WTC11 (cell line): ENCODE results near the gene SIM1. TPM values are rescaled to one million over a fixed set of nuclear protein-coding genes. Genes with fewer than 3 reads are reported as not detected.

Source experiments
- ATAC-seq: fragments of 200-7000 bp; cut with Tn5 transposase; 2 replicates; pipeline ENCODE4 v1.10.0; 2021; ENCODE audit warnings: mild to moderate bottlenecking, moderate library complexity
- CTCF ChIA-PET: fragments of 300-600 bp; sonication (Branson Sonifier 250); formaldehyde crosslinking; loops from one replicate; lab custom pipeline; 2021; ENCODE audit warnings: antibody characterized with exemption; lab: Charles Lee
- POLR2A ChIA-PET: fragments of 350-600 bp; sonication (Branson Sonifier 250); formaldehyde crosslinking; loops from one replicate; lab custom pipeline; 2021; ENCODE audit warnings: antibody characterized with exemption; lab: Charles Lee
- DNase-seq: peaks from one replicate; pipeline ENCODE4 v3.0.0; 2021; ENCODE audit warnings: low spot score
- H3K27ac Mint-ChIP-seq: 2 replicates; pipeline ENCODE4 v1.8.0; 2021; ENCODE audit warnings: mixed read lengths
- H3K27me3 Mint-ChIP-seq: 2 replicates; pipeline ENCODE4 v1.8.0; 2021; ENCODE audit warnings: low read depth, mild to moderate bottlenecking, moderate library complexity, mixed read lengths
- H3K36me3 Mint-ChIP-seq: 2 replicates; pipeline ENCODE4 v1.8.0; 2021; ENCODE audit warnings: mixed read lengths
- H3K4me1 Mint-ChIP-seq: 2 replicates; pipeline ENCODE4 v1.8.0; 2022; ENCODE audit warnings: mixed read lengths
- H3K4me3 Mint-ChIP-seq: 2 replicates; pipeline ENCODE4 v1.8.0; 2021; ENCODE audit warnings: mild to moderate bottlenecking, moderate library complexity, mixed read lengths
- H3K9me3 Mint-ChIP-seq: 2 replicates; pipeline ENCODE4 v1.8.0; 2021; ENCODE audit warnings: mixed read lengths
- ATF2 ChIP-seq: sonication (generic); formaldehyde crosslinking; IDR thresholded peaks from 2 replicates; pipeline ENCODE4 v1.8.1; 2022; ENCODE audit warnings: low read depth, missing genetic modification reagents, borderline replicate concordance
- EMX1 ChIP-seq: fragments of 250-450 bp; sonication (Bioruptor Pico); IDR thresholded peaks from 2 replicates; pipeline ENCODE4 v1.8.0; 2021; ENCODE audit warnings: mild to moderate bottlenecking
- IRF2 ChIP-seq: sonication (generic); formaldehyde crosslinking; IDR thresholded peaks from 2 replicates; pipeline ENCODE4 v1.8.0; 2022; ENCODE audit warnings: low read depth, missing genetic modification reagents, borderline replicate concordance
- JUN ChIP-seq: sonication (generic); formaldehyde crosslinking; IDR thresholded peaks from 2 replicates; pipeline ENCODE4 v1.8.0; 2023; ENCODE audit warnings: mild to moderate bottlenecking, missing genetic modification reagents
- MXD4 ChIP-seq: fragments of 250-450 bp; sonication (Bioruptor Pico); IDR thresholded peaks from 2 replicates; pipeline ENCODE4 v1.8.0; 2021; ENCODE audit warnings: mild to moderate bottlenecking, moderate library complexity, borderline replicate concordance
- NFATC4 ChIP-seq: fragments of 250-450 bp; sonication (Bioruptor Pico); IDR thresholded peaks from 2 replicates; pipeline ENCODE4 v1.9.0; 2021; ENCODE audit warnings: mild to moderate bottlenecking
- NFYB ChIP-seq: sonication (generic); formaldehyde crosslinking; conservative IDR thresholded peaks from 2 replicates; pipeline ENCODE4 v1.8.0; 2022; ENCODE audit warnings: low read depth, missing genetic modification reagents
- NR1H2 ChIP-seq: sonication (generic); formaldehyde crosslinking; IDR thresholded peaks from 2 replicates; pipeline ENCODE4 v1.9.0; 2021; ENCODE audit warnings: mild to moderate bottlenecking, moderate library complexity, missing genetic modification reagents
- NR2C2 ChIP-seq: sonication (generic); formaldehyde crosslinking; IDR thresholded peaks from 2 replicates; pipeline ENCODE4 v1.8.0; 2022; ENCODE audit warnings: mild to moderate bottlenecking, missing genetic modification reagents
- OVOL2 ChIP-seq: fragments of 250-450 bp; sonication (Bioruptor Pico); IDR thresholded peaks from 2 replicates; pipeline ENCODE4 v1.9.0; 2021; ENCODE audit warnings: mild to moderate bottlenecking, borderline replicate concordance
- PREB ChIP-seq: sonication (generic); formaldehyde crosslinking; IDR thresholded peaks from 2 replicates; pipeline ENCODE4 v1.8.1; 2022; ENCODE audit warnings: mild to moderate bottlenecking, missing genetic modification reagents, moderate library complexity, borderline replicate concordance
- ZBTB21 ChIP-seq: sonication (generic); formaldehyde crosslinking; IDR thresholded peaks from 2 replicates; pipeline ENCODE4 v1.8.1; 2023; ENCODE audit warnings: mild to moderate bottlenecking, missing genetic modification reagents, borderline replicate concordance
- ZNF219 ChIP-seq: sonication (generic); formaldehyde crosslinking; IDR thresholded peaks from 2 replicates; pipeline ENCODE4 v1.8.0; 2023; ENCODE audit warnings: missing genetic modification reagents, mild to moderate bottlenecking, borderline replicate concordance
- ZNF281 ChIP-seq: sonication (generic); formaldehyde crosslinking; IDR thresholded peaks from 2 replicates; pipeline ENCODE4 v1.8.0; 2023; ENCODE audit warnings: mild to moderate bottlenecking, missing genetic modification reagents
- ZNF317 ChIP-seq: sonication (generic); formaldehyde crosslinking; IDR thresholded peaks from 2 replicates; pipeline ENCODE4 v1.8.1; 2023; ENCODE audit warnings: low read depth, mild to moderate bottlenecking, moderate library complexity, missing genetic modification reagents, borderline replicate concordance
- ZNF671 ChIP-seq: fragments of 250-450 bp; sonication (Bioruptor Pico); IDR thresholded peaks from 2 replicates; pipeline ENCODE4 v1.8.0; 2021; ENCODE audit warnings: mild to moderate bottlenecking
- total RNA-seq: library from RNA; stranded (reverse); gene quantifications from 3 replicates; pipeline ENCODE4 v1.2.3, GENCODE V29; 2021
- TF ChIP-seq, protein P1 (sequence below): fragments of 200-600 bp; IDR thresholded peaks from 2 replicates; pipeline ENCODE4 v1.8.0; 2022; ENCODE audit warnings: antibody characterized with exemption
- TF ChIP-seq, protein P2 (sequence below): fragments of 250-450 bp; sonication (Bioruptor Pico); IDR thresholded peaks from 2 replicates; pipeline ENCODE4 v1.9.0; 2021; ENCODE audit warnings: mild to moderate bottlenecking
- TF ChIP-seq, protein P3 (sequence below): fragments of 250-450 bp; sonication (Bioruptor Pico); IDR thresholded peaks from 2 replicates; pipeline ENCODE4 v2.1.2; 2022; ENCODE audit warnings: mild to moderate bottlenecking, moderate library complexity
- TF ChIP-seq, protein P4 (sequence below): sonication (generic); formaldehyde crosslinking; IDR thresholded peaks from 2 replicates; pipeline ENCODE4 v1.8.0; 2022; ENCODE audit warnings: mild to moderate bottlenecking, missing genetic modification reagents

The SIM1 gene
- total RNA-seq, 1 experiment from 2014 or later, result 0.09 TPM

GRCh38 chr6:100458841-100459591 is 5.7 kb downstream of the SIM1 start:
- TF ChIP-seq ZNF219 (no peak), ZNF281 (CRISPR knock-in tag) (no peak), ATF2 (CRISPR knock-in tag) (no peak), OVOL2 (CRISPR knock-in tag) (no peak), ZBTB21 (no peak), EMX1 (CRISPR knock-in tag) (no peak), NR2C2 (no peak), MXD4 (CRISPR knock-in tag) (no peak), NR1H2 (no peak), NFATC4 (no peak), ZNF317 (CRISPR knock-in tag) (no peak), ZNF671 (CRISPR knock-in tag) (no peak), NFYB (CRISPR knock-in tag) (no peak), PREB (no peak), IRF2 (CRISPR knock-in tag) (no peak), JUN (no peak)
- TF ChIP-seq, protein P1, sequence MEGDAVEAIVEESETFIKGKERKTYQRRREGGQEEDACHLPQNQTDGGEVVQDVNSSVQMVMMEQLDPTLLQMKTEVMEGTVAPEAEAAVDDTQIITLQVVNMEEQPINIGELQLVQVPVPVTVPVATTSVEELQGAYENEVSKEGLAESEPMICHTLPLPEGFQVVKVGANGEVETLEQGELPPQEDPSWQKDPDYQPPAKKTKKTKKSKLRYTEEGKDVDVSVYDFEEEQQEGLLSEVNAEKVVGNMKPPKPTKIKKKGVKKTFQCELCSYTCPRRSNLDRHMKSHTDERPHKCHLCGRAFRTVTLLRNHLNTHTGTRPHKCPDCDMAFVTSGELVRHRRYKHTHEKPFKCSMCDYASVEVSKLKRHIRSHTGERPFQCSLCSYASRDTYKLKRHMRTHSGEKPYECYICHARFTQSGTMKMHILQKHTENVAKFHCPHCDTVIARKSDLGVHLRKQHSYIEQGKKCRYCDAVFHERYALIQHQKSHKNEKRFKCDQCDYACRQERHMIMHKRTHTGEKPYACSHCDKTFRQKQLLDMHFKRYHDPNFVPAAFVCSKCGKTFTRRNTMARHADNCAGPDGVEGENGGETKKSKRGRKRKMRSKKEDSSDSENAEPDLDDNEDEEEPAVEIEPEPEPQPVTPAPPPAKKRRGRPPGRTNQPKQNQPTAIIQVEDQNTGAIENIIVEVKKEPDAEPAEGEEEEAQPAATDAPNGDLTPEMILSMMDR, result no peak
- TF ChIP-seq, protein P2, sequence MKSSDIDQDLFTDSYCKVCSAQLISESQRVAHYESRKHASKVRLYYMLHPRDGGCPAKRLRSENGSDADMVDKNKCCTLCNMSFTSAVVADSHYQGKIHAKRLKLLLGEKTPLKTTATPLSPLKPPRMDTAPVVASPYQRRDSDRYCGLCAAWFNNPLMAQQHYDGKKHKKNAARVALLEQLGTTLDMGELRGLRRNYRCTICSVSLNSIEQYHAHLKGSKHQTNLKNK, result no peak
- TF ChIP-seq, protein P3, sequence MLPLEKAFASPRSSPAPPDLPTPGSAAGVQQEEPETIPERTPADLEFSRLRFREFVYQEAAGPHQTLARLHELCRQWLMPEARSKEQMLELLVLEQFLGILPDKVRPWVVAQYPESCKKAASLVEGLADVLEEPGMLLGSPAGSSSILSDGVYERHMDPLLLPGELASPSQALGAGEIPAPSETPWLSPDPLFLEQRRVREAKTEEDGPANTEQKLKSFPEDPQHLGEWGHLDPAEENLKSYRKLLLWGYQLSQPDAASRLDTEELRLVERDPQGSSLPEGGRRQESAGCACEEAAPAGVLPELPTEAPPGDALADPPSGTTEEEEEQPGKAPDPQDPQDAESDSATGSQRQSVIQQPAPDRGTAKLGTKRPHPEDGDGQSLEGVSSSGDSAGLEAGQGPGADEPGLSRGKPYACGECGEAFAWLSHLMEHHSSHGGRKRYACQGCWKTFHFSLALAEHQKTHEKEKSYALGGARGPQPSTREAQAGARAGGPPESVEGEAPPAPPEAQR (CRISPR knock-in tag), result no peak
- TF ChIP-seq, protein P4, sequence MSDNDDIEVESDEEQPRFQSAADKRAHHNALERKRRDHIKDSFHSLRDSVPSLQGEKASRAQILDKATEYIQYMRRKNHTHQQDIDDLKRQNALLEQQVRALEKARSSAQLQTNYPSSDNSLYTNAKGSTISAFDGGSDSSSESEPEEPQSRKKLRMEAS (CRISPR knock-in tag), result no peak
- TF ChIP-seq, all 79 proteins: peak for 0
- ATAC-seq (no peak), DNase-seq (no peak)
- Mint-ChIP-seq H3K27me3 (no peaks in the 10 kb centered on the region), H3K36me3 (no peaks in the 10 kb centered on the region), H3K4me1 (peaks cover 74% of the 10 kb centered on the region), H3K27ac (no peak overlapping the region), H3K4me3 (peak overlapping the region; percentile 69), H3K9me3 (no peaks in the 10 kb centered on the region)
- ChIA-PET POLR2A (no interaction called here), CTCF (no interaction called here)
